Measurements from ENCODE around the gene FOXN3. TPM values are rescaled to one million over a fixed set of nuclear protein-coding genes. Genes with fewer than 3 reads are reported as not detected.

Gene FOXN3
- total and polyA plus RNA-seq, 2 experiments from 2014 or later = 98.9 to 167 TPM

- TF ChIP-seq, protein P1, sequence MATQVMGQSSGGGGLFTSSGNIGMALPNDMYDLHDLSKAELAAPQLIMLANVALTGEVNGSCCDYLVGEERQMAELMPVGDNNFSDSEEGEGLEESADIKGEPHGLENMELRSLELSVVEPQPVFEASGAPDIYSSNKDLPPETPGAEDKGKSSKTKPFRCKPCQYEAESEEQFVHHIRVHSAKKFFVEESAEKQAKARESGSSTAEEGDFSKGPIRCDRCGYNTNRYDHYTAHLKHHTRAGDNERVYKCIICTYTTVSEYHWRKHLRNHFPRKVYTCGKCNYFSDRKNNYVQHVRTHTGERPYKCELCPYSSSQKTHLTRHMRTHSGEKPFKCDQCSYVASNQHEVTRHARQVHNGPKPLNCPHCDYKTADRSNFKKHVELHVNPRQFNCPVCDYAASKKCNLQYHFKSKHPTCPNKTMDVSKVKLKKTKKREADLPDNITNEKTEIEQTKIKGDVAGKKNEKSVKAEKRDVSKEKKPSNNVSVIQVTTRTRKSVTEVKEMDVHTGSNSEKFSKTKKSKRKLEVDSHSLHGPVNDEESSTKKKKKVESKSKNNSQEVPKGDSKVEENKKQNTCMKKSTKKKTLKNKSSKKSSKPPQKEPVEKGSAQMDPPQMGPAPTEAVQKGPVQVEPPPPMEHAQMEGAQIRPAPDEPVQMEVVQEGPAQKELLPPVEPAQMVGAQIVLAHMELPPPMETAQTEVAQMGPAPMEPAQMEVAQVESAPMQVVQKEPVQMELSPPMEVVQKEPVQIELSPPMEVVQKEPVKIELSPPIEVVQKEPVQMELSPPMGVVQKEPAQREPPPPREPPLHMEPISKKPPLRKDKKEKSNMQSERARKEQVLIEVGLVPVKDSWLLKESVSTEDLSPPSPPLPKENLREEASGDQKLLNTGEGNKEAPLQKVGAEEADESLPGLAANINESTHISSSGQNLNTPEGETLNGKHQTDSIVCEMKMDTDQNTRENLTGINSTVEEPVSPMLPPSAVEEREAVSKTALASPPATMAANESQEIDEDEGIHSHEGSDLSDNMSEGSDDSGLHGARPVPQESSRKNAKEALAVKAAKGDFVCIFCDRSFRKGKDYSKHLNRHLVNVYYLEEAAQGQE (IDR thresholded peaks at IDR 0.05; ENCODE audit: unreplicated experiment) = no peak
- TF ChIP-seq POLR2AphosphoS5 (IDR thresholded peaks at IDR 0.05; ENCODE audit: low read depth) (no peak), NANOG (IDR thresholded peaks at IDR 0.05; ENCODE audit: borderline replicate concordance) (no peak), ZNF331 (CRISPR knock-in tag; IDR thresholded peaks at IDR 0.05; ENCODE audit: low read depth) (no peak), CTCF (conservative IDR thresholded peaks at IDR 0.05; ENCODE audit: low read depth in 2 of 2) (no peak), EZH2 (IDR thresholded peaks at IDR 0.05; ENCODE audit: low read depth, unreplicated experiment) (no peak), JUNB (IDR thresholded peaks at IDR 0.05; ENCODE audit: unreplicated experiment) (no peak), STAT1 (IDR thresholded peaks at IDR 0.05; ENCODE audit: unreplicated experiment) (no peak), EZH2phosphoT487 (IDR thresholded peaks at IDR 0.05; ENCODE audit: unreplicated experiment) (no peak), CREB1 (CRISPR knock-in tag; IDR thresholded peaks at IDR 0.05; ENCODE audit: low read depth) (no peak)
These were observed 96.5 kb downstream of the FOXN3 start (continued) for GRCh38 chr14:89320381-89321000.

GRCh38 chr14:89319687-89320086, 97.3 kb downstream of the FOXN3 start:
- H3K4me3 ChIP-seq = no peak overlapping the region
- no peaks in the 10 kb centered on the region for H3K27me3 ChIP-seq (ENCODE audit: insufficient read depth)
- ATAC-seq (no peak), DNase-seq (ENCODE audit: low spot score) (no peak)
- Mint-ChIP-seq H3K9me3 (peaks cover 19% of the 10 kb centered on the region), H3K36me3 (ENCODE audit: low read depth) (peaks cover 87% of the 10 kb centered on the region), H3K4me1 (peaks cover 55% of the 10 kb centered on the region), H3K27me3 (ENCODE audit: insufficient read depth, low read depth, poor library complexity) (peaks cover 28% of the 10 kb centered on the region), H3K27ac (no peak overlapping the region), H3K4me3 (no peak overlapping the region)
- no peak overlapping the region for H2AFZ ChIP-seq
- peaks cover 32% of the 10 kb centered on the region for H3K4me1 ChIP-seq (ENCODE audit: insufficient read depth)
- peaks cover 100% of the 10 kb centered on the region for H3K79me2 ChIP-seq (replicated peaks; ENCODE audit: insufficient read depth)
- peaks cover 8% of the 10 kb centered on the region; the same call in 1 of the 2 replicates for H3F3A ChIP-seq (replicated peaks; ENCODE audit: low read depth)
- no peak overlapping the region for H3K27ac ChIP-seq (ENCODE audit: low read depth)
- H4K20me1 ChIP-seq (replicated peaks; ENCODE audit: insufficient read depth) = peaks cover 41% of the 10 kb centered on the region
- no peaks in the 10 kb centered on the region for H3K9me2 ChIP-seq (ENCODE audit: insufficient read depth)
- H3K36me3 ChIP-seq (ENCODE audit: insufficient read depth) = no peaks in the 10 kb centered on the region
- no peak overlapping the region for H3K4me2 ChIP-seq
- TF ChIP-seq STAT1 (IDR thresholded peaks at IDR 0.05; ENCODE audit: unreplicated experiment) = no peak
- TF ChIP-seq CTCF (conservative IDR thresholded peaks at IDR 0.05; ENCODE audit: low read depth in 2 of 2) = no peak
- TF ChIP-seq ETS1 (IDR thresholded peaks at IDR 0.05) = no peak
- no peak for TF ChIP-seq EZH2phosphoT487 (IDR thresholded peaks at IDR 0.05; ENCODE audit: unreplicated experiment)
- TF ChIP-seq NANOG (IDR thresholded peaks at IDR 0.05; ENCODE audit: borderline replicate concordance) = no peak
- TF ChIP-seq JUNB (IDR thresholded peaks at IDR 0.05; ENCODE audit: unreplicated experiment) = no peak
- TF ChIP-seq POLR2AphosphoS5 (IDR thresholded peaks at IDR 0.05; ENCODE audit: low read depth) = no peak

Data from GM23338 (cell line).